Cardiac fibroblast (primary cell): Measurements from ENCODE around the gene RTL9.
A peak's percentile ranks its signal among the peaks of the same experiment; 100 is the strongest.

Experiments used
- DNase-seq, 2 donors: peaks; one replicate each; pipeline versions ENCODE4 v3.0.0 to v3.0.0-alpha.2; 2010; ENCODE audit warnings: low read depth in 2 of 2
- H3K4me3 ChIP-seq, 2 donors: replicated peaks in 1 of 2; 1 replicate in 1 of 2; 2 replicates in 1 of 2; pipeline ENCODE4 v1.5.1; 2011; ENCODE audit warnings: low read depth in 2 of 2, low read length in 2 of 2, mild to moderate bottlenecking in 2 of 2, moderate library complexity in 1 of 2
- TF ChIP-seq, protein P1 (sequence below): IDR thresholded peaks from one replicate; pipeline ENCODE4 v1.5.1; 2011; ENCODE audit warnings: low read depth, mild to moderate bottlenecking, low read length, inconsistent platforms

The RTL9 gene

DNA sequence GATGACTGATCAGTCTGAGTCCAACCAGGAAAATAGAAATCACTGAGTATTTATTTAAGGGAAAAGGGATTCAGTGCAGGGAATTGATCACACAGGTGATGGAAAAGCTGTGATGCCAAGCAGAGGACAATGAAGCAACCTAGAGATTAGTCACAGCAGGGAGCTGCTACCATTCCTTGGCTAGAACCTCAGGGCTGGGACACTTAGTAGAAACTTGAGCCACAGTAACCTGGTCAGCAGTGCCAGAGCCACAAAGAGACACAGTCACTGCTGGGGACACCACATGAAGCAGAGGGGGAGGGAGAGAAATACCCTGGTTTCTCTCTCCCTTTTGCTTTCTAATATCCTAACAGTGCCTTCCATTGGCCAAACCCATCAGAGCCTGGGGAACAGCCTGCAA lies 38.7 kb downstream of the RTL9 start:
- no peak overlapping the region for H3K4me3 ChIP-seq
- DNase-seq, result no peak
- TF ChIP-seq, protein P1, sequence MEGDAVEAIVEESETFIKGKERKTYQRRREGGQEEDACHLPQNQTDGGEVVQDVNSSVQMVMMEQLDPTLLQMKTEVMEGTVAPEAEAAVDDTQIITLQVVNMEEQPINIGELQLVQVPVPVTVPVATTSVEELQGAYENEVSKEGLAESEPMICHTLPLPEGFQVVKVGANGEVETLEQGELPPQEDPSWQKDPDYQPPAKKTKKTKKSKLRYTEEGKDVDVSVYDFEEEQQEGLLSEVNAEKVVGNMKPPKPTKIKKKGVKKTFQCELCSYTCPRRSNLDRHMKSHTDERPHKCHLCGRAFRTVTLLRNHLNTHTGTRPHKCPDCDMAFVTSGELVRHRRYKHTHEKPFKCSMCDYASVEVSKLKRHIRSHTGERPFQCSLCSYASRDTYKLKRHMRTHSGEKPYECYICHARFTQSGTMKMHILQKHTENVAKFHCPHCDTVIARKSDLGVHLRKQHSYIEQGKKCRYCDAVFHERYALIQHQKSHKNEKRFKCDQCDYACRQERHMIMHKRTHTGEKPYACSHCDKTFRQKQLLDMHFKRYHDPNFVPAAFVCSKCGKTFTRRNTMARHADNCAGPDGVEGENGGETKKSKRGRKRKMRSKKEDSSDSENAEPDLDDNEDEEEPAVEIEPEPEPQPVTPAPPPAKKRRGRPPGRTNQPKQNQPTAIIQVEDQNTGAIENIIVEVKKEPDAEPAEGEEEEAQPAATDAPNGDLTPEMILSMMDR, result no peak

GRCh38 chrX:110397904-110398303 lies 39.3 kb downstream of the RTL9 start:
- no peak for DNase-seq
- TF ChIP-seq, protein P1, result no peak
- no peak overlapping the region for H3K4me3 ChIP-seq

DNA sequence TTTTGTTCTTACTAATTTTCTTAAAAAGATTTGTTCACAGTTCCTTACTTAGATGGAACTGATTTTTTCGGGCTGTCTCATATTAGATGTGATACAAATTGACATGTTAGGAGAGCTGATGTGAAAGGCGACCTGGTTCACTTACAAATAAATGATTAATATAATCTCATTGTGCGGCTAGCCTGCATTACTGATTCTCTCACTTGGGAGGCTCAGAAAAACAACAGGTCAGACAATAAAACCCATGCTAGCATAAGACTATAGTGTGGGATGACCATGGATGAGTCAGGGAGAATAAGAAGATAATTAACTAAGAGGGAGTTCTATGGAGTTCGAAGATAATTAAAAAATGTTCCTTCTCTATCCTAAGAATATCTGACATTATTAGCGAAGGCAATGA lies 40.8 kb downstream of the RTL9 start:
- H3K4me3 ChIP-seq, result no peak overlapping the region
- TF ChIP-seq, protein P1, result no peak
- DNase-seq, result no peak

- DNase-seq, result no peak
- no peak overlapping the region for H3K4me3 ChIP-seq
- TF ChIP-seq, protein P1, result no peak
Observed at GRCh38 chrX:110399966-110400365, 41.3 kb downstream of the RTL9 start.

DNA sequence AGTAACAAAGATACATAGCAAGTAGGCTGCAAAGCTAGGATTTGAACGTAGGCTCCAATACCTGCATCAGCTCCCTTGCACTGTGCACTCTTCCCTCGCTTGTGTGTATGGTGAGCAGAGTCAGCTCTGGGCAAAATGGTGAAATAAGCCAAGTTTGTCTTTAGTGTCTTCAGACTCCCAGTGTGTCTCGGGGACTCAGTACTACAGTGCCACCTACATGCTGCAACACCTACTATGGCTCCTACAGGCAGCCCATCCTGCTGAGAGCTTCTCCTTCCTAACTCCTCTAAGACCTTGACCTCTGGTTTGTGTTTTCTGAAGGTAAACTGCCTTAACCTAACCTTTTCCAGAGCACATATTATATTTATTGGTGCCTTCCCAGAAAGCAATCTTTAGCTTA lies 42.5 kb downstream of the RTL9 start:
- TF ChIP-seq, protein P1, result no peak
- H3K4me3 ChIP-seq, result no peak overlapping the region
- no peak for DNase-seq

- H3K4me3 ChIP-seq, result no peak overlapping the region
- TF ChIP-seq, protein P1, result no peak
- peak; percentile 74 to 78 for DNase-seq
Observed at GRCh38 chrX:110402091-110402849, 43.6 kb downstream of the RTL9 start.

- DNase-seq, result no peak
- H3K4me3 ChIP-seq, result no peak overlapping the region
- TF ChIP-seq, protein P1, result no peak
Observed at GRCh38 chrX:110402850-110403221, 44.2 kb downstream of the RTL9 start.
